ENCODE data around the gene REXO5. TPM values are rescaled to one million over a fixed set of nuclear protein-coding genes. Genes with fewer than 3 reads are reported as not detected.

REXO5 gene
- total RNA-seq, 3 donors from 2014 or later: 4.8 to 13.2 (median 5.9) TPM

GRCh38 chr16:20846030-20846429 is 39.7 kb downstream of the REXO5 start:
- Histone ChIP-seq H3K27ac (no peak overlapping the region), H3K4me3 (no peak overlapping the region), H3K36me3 (no peaks in the 10 kb centered on the region), H3K9me3 (no peaks in the 10 kb centered on the region), H3K4me1 (peaks cover 2% of the 10 kb centered on the region in 2 donors), H3K27me3 (no peaks in the 10 kb centered on the region)
- intact Hi-C loops (cut with DNase I; ENCODE audit: low total_unique reads): no loop called here
- DNase-seq (ENCODE audit: low spot score in 2 of 2): no peak
- TF ChIP-seq POLR2A (IDR thresholded peaks at IDR 0.05) (no peak), CTCF (IDR thresholded peaks at IDR 0.05) (no peak), POLR2AphosphoS5 (IDR thresholded peaks at IDR 0.05) (no peak)

DNA sequence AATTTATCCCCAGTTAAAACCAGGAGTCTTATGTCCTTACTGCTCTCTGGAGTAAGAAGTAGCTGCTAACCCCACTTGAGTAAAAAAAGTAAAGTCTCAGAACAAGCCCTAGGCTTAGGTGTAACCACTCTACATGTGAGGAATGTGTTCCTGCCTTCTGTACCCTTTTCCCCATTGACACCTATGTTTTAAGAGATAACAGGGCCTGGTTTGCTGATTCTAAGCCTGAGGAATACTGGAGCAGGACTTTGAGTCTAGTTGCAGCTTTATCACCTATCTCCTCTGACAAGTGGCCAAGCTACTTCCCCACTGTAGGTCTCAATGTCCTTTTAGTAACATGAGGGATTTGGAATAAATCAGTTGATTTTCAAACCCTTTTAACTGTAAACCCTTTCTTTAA is 40.2 kb downstream of the REXO5 start:
- TF ChIP-seq POLR2A (IDR thresholded peaks at IDR 0.05): no peak
- TF ChIP-seq CTCF (IDR thresholded peaks at IDR 0.05): no peak
- no peak for TF ChIP-seq POLR2AphosphoS5 (IDR thresholded peaks at IDR 0.05)
- peaks cover 4 to 6% of the 10 kb centered on the region in 2 donors for H3K4me1 ChIP-seq
- H3K27ac ChIP-seq: no peak overlapping the region
- no peaks in the 10 kb centered on the region for H3K36me3 ChIP-seq
- no peaks in the 10 kb centered on the region for H3K9me3 ChIP-seq
- intact Hi-C loops (cut with DNase I; ENCODE audit: low total_unique reads): no loop called here
- no peak overlapping the region for H3K4me3 ChIP-seq
- no peaks in the 10 kb centered on the region for H3K27me3 ChIP-seq
- no peak for DNase-seq (ENCODE audit: low spot score in 2 of 2)

GRCh38 chr16:20847550-20847949 is 41.2 kb downstream of the REXO5 start:
- H3K4me1 ChIP-seq: peaks cover 4 to 6% of the 10 kb centered on the region in 2 donors
- TF ChIP-seq CTCF (IDR thresholded peaks at IDR 0.05) (no peak), POLR2AphosphoS5 (IDR thresholded peaks at IDR 0.05) (no peak), POLR2A (IDR thresholded peaks at IDR 0.05) (no peak)
- intact Hi-C loops (cut with DNase I; ENCODE audit: low total_unique reads): no loop called here
- no peaks in the 10 kb centered on the region for H3K36me3 ChIP-seq
- DNase-seq (ENCODE audit: low spot score in 2 of 2): no peak
- no peaks in the 10 kb centered on the region for H3K9me3 ChIP-seq
- no peaks in the 10 kb centered on the region for H3K27me3 ChIP-seq
- no peak overlapping the region for H3K27ac ChIP-seq
- no peak overlapping the region for H3K4me3 ChIP-seq

DNA sequence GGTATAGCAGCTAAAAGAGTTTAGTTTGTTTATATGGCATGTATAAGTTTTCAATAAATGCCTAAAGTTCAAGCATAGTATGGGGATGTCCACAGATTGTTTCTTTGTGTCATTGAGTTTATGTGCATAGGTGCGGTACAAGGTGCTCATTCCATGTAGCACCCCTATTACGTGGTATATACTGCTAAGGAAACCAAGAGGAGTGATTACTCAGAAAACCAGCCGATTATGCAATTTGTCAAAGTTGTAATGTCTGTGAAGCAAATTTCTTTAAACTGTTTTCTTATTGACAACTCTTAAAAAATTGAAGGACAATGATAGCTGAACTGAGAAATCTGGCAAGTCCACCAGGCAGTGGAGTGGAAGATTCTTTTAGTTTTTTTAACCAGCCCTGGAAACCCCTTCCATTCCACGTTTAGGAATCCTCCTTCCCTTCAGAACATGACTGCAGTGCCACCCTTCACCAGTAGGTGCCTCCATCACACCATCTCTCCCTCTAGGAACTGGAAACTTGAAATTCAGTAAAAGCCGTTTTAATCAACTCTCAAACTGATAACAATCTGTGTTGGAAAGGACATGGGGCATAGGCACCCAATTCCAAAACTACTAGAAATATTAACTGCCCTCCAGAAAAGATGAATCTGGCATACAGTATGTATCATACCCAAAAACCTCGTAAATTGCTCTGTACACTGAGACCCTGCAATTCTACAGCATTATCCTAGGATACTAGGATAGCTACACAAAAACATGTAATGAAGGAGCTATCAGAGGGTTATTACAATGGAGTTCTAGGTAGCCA is 43.5 kb downstream of the REXO5 start:
- DNase-seq (ENCODE audit: low spot score in 2 of 2): peak; percentile 57 to 71

More for the DNA sequence above, 43.5 kb downstream of the REXO5 start:
- intact Hi-C loops (cut with DNase I; ENCODE audit: low total_unique reads): loop anchor here (5.0 kb wide), 1 partner anchor 453 kb away; no protein-coding TSS in a partner anchor
- Histone ChIP-seq H3K4me3 (no peak overlapping the region), H3K36me3 (no peaks in the 10 kb centered on the region), H3K4me1 (peaks cover 4 to 6% of the 10 kb centered on the region in 2 donors), H3K27ac (peak overlapping the region; percentile 67 to 81), H3K9me3 (no peaks in the 10 kb centered on the region), H3K27me3 (no peaks in the 10 kb centered on the region)
- TF ChIP-seq POLR2A (IDR thresholded peaks at IDR 0.05) (no peak), CTCF (IDR thresholded peaks at IDR 0.05) (peak; percentile 94 to 96 (median 96)), POLR2AphosphoS5 (IDR thresholded peaks at IDR 0.05) (peak in 1 of 3 donors; percentile 55)

Data from breast epithelium (tissue), 4 donors.